ENCODE data around the gene TNNT3.

- TF ChIP-seq CTCF (conservative IDR thresholded peaks at IDR 0.05) = no peak
- TF ChIP-seq EZH2 (IDR thresholded peaks at IDR 0.05; ENCODE audit: low read depth) = no peak
These were observed 1.5 kb downstream of the TNNT3 start for GRCh38 chr11:1920909-1921573.
